CD4-positive, alpha-beta memory T cell (primary cell): ENCODE results near the gene TBC1D12. TPM values are rescaled to one million over a fixed set of nuclear protein-coding genes. Genes with fewer than 3 reads are reported as not detected.

Experiments
- CTCF ChIA-PET: fragments of 350-600 bp; sonication (Branson Sonifier 250); formaldehyde crosslinking; loops from one replicate; lab custom pipeline; 2021; ENCODE audit warnings: inconsistent platforms; ENCODE audit not compliant: partially characterized antibody; lab: Charles Lee
- POLR2A ChIA-PET: fragments of 350-600 bp; sonication (Branson Sonifier 250); formaldehyde crosslinking; loops from one replicate; lab custom pipeline; 2021; ENCODE audit not compliant: partially characterized antibody; lab: Charles Lee
- DNase-seq, 5 donors: peaks; one replicate each; pipeline versions ENCODE4 v3.0.0 to v3.0.0-alpha.2; 2020 to 2022; ENCODE audit warnings: mixed read lengths in 1 of 5
- H3K27ac ChIP-seq: one replicate; pipeline ENCODE4 v1.7.0; 2013; ENCODE audit warnings: low read depth, low read length
- H3K27me3 ChIP-seq: 2 replicates; pipeline ENCODE4 v1.7.0; 2013; ENCODE audit warnings: mild to moderate bottlenecking, low read length, moderate library complexity; ENCODE audit not compliant: insufficient read depth
- H3K36me3 ChIP-seq: 2 replicates; pipeline ENCODE4 v1.7.0; 2013; ENCODE audit warnings: mild to moderate bottlenecking, low read length, moderate library complexity; ENCODE audit not compliant: insufficient read depth
- H3K4me1 ChIP-seq: 2 replicates; pipeline ENCODE4 v1.7.0; 2013; ENCODE audit warnings: mild to moderate bottlenecking, low read length, moderate library complexity; ENCODE audit not compliant: insufficient read depth
- H3K4me3 ChIP-seq, 2 donors: one replicate each; pipeline ENCODE4 v1.7.0; 2013; ENCODE audit warnings: low read length in 2 of 2, mild to moderate bottlenecking in 1 of 2
- H3K9me3 ChIP-seq, 2 donors: one replicate each; pipeline ENCODE4 v1.7.0; 2013; ENCODE audit warnings: low read length in 2 of 2, control low read depth in 1 of 2; ENCODE audit not compliant: control insufficient read depth in 1 of 2
- H3K27ac Mint-ChIP-seq, 7 donors: one replicate each; pipeline ENCODE4 v1.8.0; 2020 to 2021; ENCODE audit warnings: mixed read lengths in 7 of 7, mild to moderate bottlenecking in 6 of 7, inconsistent platforms in 3 of 7, moderate library complexity in 3 of 7
- H3K27me3 Mint-ChIP-seq, 2 donors: one replicate each; pipeline ENCODE4 v1.8.0; 2020 to 2021; ENCODE audit warnings: mixed read lengths in 2 of 2
- H3K36me3 Mint-ChIP-seq, 2 donors: one replicate each; pipeline ENCODE4 v1.8.0; 2020 to 2021; ENCODE audit warnings: mixed read lengths in 2 of 2, inconsistent platforms in 1 of 2, mild to moderate bottlenecking in 1 of 2
- H3K4me1 Mint-ChIP-seq, 4 donors: one replicate each; pipeline ENCODE4 v1.8.0; 2020 to 2021; ENCODE audit warnings: mixed read lengths in 4 of 4, mild to moderate bottlenecking in 1 of 4
- H3K4me3 Mint-ChIP-seq, 8 donors: one replicate each; pipeline ENCODE4 v1.8.0; 2020 to 2021; ENCODE audit warnings: mixed read lengths in 8 of 8, mild to moderate bottlenecking in 7 of 8, moderate library complexity in 6 of 8, inconsistent platforms in 3 of 8
- H3K9me3 Mint-ChIP-seq, 8 donors: one replicate each; pipeline ENCODE4 v1.8.0; 2020 to 2021; ENCODE audit warnings: mixed read lengths in 8 of 8, mild to moderate bottlenecking in 5 of 8, inconsistent platforms in 3 of 8, moderate library complexity in 1 of 8
- intact Hi-C: fragments of 100-400 bp; cut with micrococcal nuclease; formaldehyde crosslinking; loops from one replicate; pipeline ENCODE4 v1.15.1; 2023
- polyA plus RNA-seq, 2 donors: library from polyadenylated mRNA; unstranded; fragments of 300-500 nt; fragmentation: Illumina TruSeq; gene quantifications; one replicate each; pipeline ENCODE4 v1.2.3, GENCODE V29; 2021
- total RNA-seq, 2 experiments: library from RNA; stranded (reverse); gene quantifications; one replicate each; pipeline ENCODE4 v1.2.3, GENCODE V29; 2021

Gene TBC1D12
- total and polyA plus RNA-seq, 4 experiments from 2014 or later: 0.30 to 0.96 TPM; not detected in 2

- H3K4me3 Mint-ChIP-seq: peak within 1 kb of the TSS; percentile 94 to 97 (median 96)
- ChIA-PET CTCF (interaction anchor here (0.8 to 2.7 kb wide), 7 partner anchors 9 to 182 kb away, joined by 3 to 13 read pairs (median 4); no protein-coding TSS in a partner anchor), POLR2A (interaction anchor here (0.9 to 1.2 kb wide), 2 partner anchors 456 to 660 kb away, joined by 3 read pairs; no protein-coding TSS in a partner anchor)
- Histone ChIP-seq H3K9me3 (no peaks in the 10 kb centered on the region), H3K36me3 (peaks cover 4% of the 10 kb centered on the region), H3K4me1 (peaks cover 26% of the 10 kb centered on the region), H3K4me3 (peak within 1 kb of the TSS; percentile 64 to 82), H3K27me3 (no peaks in the 10 kb centered on the region), H3K27ac (peak within 1 kb of the TSS; percentile 86)
- DNase-seq: peak; percentile 91 to 93 (median 92)
- H3K9me3 Mint-ChIP-seq: no peaks in the 10 kb centered on the region
- peak within 1 kb of the TSS; percentile 93 to 99 (median 97) for H3K27ac Mint-ChIP-seq
- peaks cover 25 to 43% (median 34%) of the 10 kb centered on the region in 4 donors for H3K4me1 Mint-ChIP-seq
- intact Hi-C loops: loop anchor here (2.0 to 10.0 kb wide), 4 partner anchors 42 to 1518 kb away; partner anchors contain the start of genes EXOC6 and FRA10AC1
- peaks cover 5 to 9% of the 10 kb centered on the region in 2 donors for H3K27me3 Mint-ChIP-seq
- peaks cover 28 to 32% of the 10 kb centered on the region in 2 donors for H3K36me3 Mint-ChIP-seq
Measured at GRCh38 chr10:94362360-94363250, 39.7 kb upstream of the TBC1D12 start, which contains the start of gene NOC3L. NOC3L (minus strand) TSS chr10:94362939; CDS start chr10:94362838, 101 bp downstream.

GRCh38 chr10:94363251-94363565 lies 39.1 kb upstream of the TBC1D12 start:
- H3K4me3 ChIP-seq: peak overlapping the region in 1 of 2 donors; percentile 64

GRCh38 chr10:94364482-94364881 lies 37.9 kb upstream of the TBC1D12 start:
- H3K27me3 Mint-ChIP-seq: peaks cover 8 to 9% of the 10 kb centered on the region in 2 donors
- H3K36me3 Mint-ChIP-seq: peaks cover 11 to 18% of the 10 kb centered on the region in 2 donors
- Histone ChIP-seq H3K4me3 (no peak overlapping the region), H3K4me1 (peaks cover 26% of the 10 kb centered on the region), H3K36me3 (no peaks in the 10 kb centered on the region), H3K27ac (no peak overlapping the region), H3K9me3 (no peaks in the 10 kb centered on the region), H3K27me3 (no peaks in the 10 kb centered on the region)
- DNase-seq: no peak
- ChIA-PET POLR2A (no interaction called here), CTCF (interaction anchor here (2.7 kb wide), 1 partner anchor 44 kb away, joined by 8 read pairs; no protein-coding TSS in a partner anchor)
- H3K4me1 Mint-ChIP-seq: peaks cover 19 to 36% (median 27%) of the 10 kb centered on the region in 4 donors
- H3K27ac Mint-ChIP-seq: peak overlapping the region in 4 of 7 donors; percentile 4 to 32 (median 26)
- H3K9me3 Mint-ChIP-seq: no peaks in the 10 kb centered on the region
- intact Hi-C loops: loop anchor here (5.0 to 10.0 kb wide), 2 partner anchors 662 to 1520 kb away; partner anchors contain the start of genes EXOC6 and FRA10AC1
- peak overlapping the region; percentile 7 to 54 (median 27) for H3K4me3 Mint-ChIP-seq

More at GRCh38 chr10:94363251-94363565, 39.1 kb upstream of the TBC1D12 start:
- H3K9me3 Mint-ChIP-seq: no peaks in the 10 kb centered on the region
- peak overlapping the region; percentile 86 for H3K27ac ChIP-seq
- peak overlapping the region; percentile 94 to 97 (median 96) for H3K4me3 Mint-ChIP-seq
- ChIA-PET CTCF (interaction anchor here (0.7 to 2.7 kb wide), 5 partner anchors 9 to 182 kb away, joined by 3 to 13 read pairs (median 4); no protein-coding TSS in a partner anchor), POLR2A (interaction anchor here (1.2 kb wide), 1 partner anchor 457 kb away, joined by 3 read pairs; no protein-coding TSS in a partner anchor)
- peaks cover 26% of the 10 kb centered on the region for H3K4me1 ChIP-seq
- intact Hi-C loops: loop anchor here (2.0 to 10.0 kb wide), 4 partner anchors 42 to 1518 kb away; partner anchors contain the start of genes EXOC6 and FRA10AC1
- H3K36me3 Mint-ChIP-seq: peaks cover 22 to 26% of the 10 kb centered on the region in 2 donors
- H3K9me3 ChIP-seq: no peaks in the 10 kb centered on the region
- no peaks in the 10 kb centered on the region for H3K27me3 ChIP-seq
- peaks cover 5 to 9% of the 10 kb centered on the region in 2 donors for H3K27me3 Mint-ChIP-seq
- H3K4me1 Mint-ChIP-seq: peaks cover 23 to 43% (median 33%) of the 10 kb centered on the region in 4 donors
- no peak for DNase-seq
- no peaks in the 10 kb centered on the region for H3K36me3 ChIP-seq
- peak overlapping the region; percentile 93 to 99 (median 97) for H3K27ac Mint-ChIP-seq

GRCh38 chr10:94366382-94366781 lies 36.0 kb upstream of the TBC1D12 start:
- no peak for DNase-seq
- POLR2A ChIA-PET: no interaction called here
- intact Hi-C loops: loop anchor here (10.0 kb wide), 1 partner anchor 1522 kb away; the partner anchor contains the start of gene EXOC6
- Mint-ChIP-seq H3K4me1 (peaks cover 9 to 22% (median 15%) of the 10 kb centered on the region in 4 donors), H3K36me3 (peaks cover 0 to 8% of the 10 kb centered on the region in 2 donors), H3K9me3 (no peaks in the 10 kb centered on the region), H3K27me3 (peaks cover 13 to 15% of the 10 kb centered on the region in 2 donors), H3K4me3 (no peak overlapping the region), H3K27ac (no peak overlapping the region)
- Histone ChIP-seq H3K4me3 (no peak overlapping the region), H3K27ac (no peak overlapping the region), H3K36me3 (no peaks in the 10 kb centered on the region), H3K9me3 (no peaks in the 10 kb centered on the region), H3K4me1 (peaks cover 14% of the 10 kb centered on the region), H3K27me3 (no peaks in the 10 kb centered on the region)
- CTCF ChIA-PET: interaction anchor here (1.2 to 1.6 kb wide), 2 partner anchors 13 to 47 kb away, joined by 4 to 5 read pairs; no protein-coding TSS in a partner anchor

GRCh38 chr10:94370501-94370900 lies 31.8 kb upstream of the TBC1D12 start:
- no peaks in the 10 kb centered on the region for H3K9me3 Mint-ChIP-seq
- H3K27me3 Mint-ChIP-seq: peaks cover 26 to 27% of the 10 kb centered on the region in 2 donors
- Histone ChIP-seq H3K27ac (no peak overlapping the region), H3K4me3 (no peak overlapping the region), H3K36me3 (no peaks in the 10 kb centered on the region), H3K4me1 (no peaks in the 10 kb centered on the region), H3K9me3 (no peaks in the 10 kb centered on the region), H3K27me3 (peaks cover 4% of the 10 kb centered on the region)
- POLR2A ChIA-PET: no interaction called here
- CTCF ChIA-PET: interaction anchor here (0.9 kb wide), 1 partner anchor 50 kb away, joined by 3 read pairs; no protein-coding TSS in a partner anchor
- H3K36me3 Mint-ChIP-seq: no peaks in the 10 kb centered on the region
- H3K4me3 Mint-ChIP-seq: no peak overlapping the region
- no peak for DNase-seq
- no peak overlapping the region for H3K27ac Mint-ChIP-seq
- no peaks in the 10 kb centered on the region for H3K4me1 Mint-ChIP-seq
- intact Hi-C loops: no loop called here

GRCh38 chr10:94375374-94375773 lies 27.0 kb upstream of the TBC1D12 start:
- Mint-ChIP-seq H3K4me1 (no peaks in the 10 kb centered on the region), H3K36me3 (no peaks in the 10 kb centered on the region), H3K27ac (no peak overlapping the region), H3K27me3 (peaks cover 22 to 29% of the 10 kb centered on the region in 2 donors), H3K9me3 (no peaks in the 10 kb centered on the region), H3K4me3 (no peak overlapping the region)
- no peak for DNase-seq
- intact Hi-C loops: no loop called here
- Histone ChIP-seq H3K9me3 (no peaks in the 10 kb centered on the region), H3K27me3 (peaks cover 4% of the 10 kb centered on the region), H3K27ac (no peak overlapping the region), H3K36me3 (no peaks in the 10 kb centered on the region), H3K4me1 (no peaks in the 10 kb centered on the region), H3K4me3 (no peak overlapping the region)
- POLR2A ChIA-PET: no interaction called here
- CTCF ChIA-PET: no interaction called here
